ENCODE results near the gene HOXB3.
A peak's percentile ranks its signal among the peaks of the same experiment; 100 is the strongest.

HOXB3 gene

DNA sequence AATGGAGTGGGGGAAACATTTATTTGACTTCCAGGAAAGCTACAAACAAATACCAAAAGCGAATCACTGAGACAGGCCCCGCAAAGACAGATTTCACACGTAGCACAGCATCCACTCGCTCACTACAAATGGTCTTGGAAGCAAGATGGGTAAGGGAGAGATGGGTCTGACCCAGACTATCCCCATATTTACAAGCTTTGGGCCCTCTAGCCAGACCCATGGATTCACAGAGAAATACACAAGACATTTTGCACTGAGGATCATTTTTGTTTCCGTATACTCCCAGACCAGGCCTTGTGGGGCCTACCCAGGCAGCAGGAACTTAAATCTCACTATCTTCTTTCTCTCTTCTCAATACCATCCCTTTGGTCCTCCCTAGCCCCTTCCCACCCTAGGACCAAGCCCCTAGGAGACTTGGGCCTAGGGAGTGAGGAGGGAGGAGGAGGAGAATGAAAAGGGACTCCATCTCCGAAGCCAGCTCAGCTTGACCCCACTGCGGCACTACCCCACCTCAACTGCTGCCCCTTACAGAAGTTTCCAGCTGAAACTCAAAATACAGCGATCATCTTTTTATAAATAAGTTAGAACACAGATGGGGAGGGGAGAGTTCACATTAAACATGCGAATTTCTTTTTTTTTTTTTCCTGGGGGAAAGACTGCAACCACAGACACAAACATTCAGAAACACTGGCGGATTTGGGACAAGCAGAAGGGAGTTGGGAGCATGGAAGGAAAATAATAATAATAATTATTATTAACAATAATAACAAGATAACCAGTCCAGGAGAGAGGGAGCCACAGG is 1.4 kb upstream of the HOXB3 start:
- peak overlapping the region; percentile 33 for H3K4me3 Mint-ChIP-seq
- peaks cover 87% of the 10 kb centered on the region for H3K27me3 Mint-ChIP-seq (ENCODE audit: low read depth)
- peaks cover 44% of the 10 kb centered on the region for H3K4me1 Mint-ChIP-seq (ENCODE audit: low read depth)
- no peaks in the 10 kb centered on the region for H3K9me3 Mint-ChIP-seq
- H3K36me3 Mint-ChIP-seq (ENCODE audit: low read depth), result peaks cover 6% of the 10 kb centered on the region
- H3K27ac Mint-ChIP-seq, result no peak overlapping the region

DNA sequence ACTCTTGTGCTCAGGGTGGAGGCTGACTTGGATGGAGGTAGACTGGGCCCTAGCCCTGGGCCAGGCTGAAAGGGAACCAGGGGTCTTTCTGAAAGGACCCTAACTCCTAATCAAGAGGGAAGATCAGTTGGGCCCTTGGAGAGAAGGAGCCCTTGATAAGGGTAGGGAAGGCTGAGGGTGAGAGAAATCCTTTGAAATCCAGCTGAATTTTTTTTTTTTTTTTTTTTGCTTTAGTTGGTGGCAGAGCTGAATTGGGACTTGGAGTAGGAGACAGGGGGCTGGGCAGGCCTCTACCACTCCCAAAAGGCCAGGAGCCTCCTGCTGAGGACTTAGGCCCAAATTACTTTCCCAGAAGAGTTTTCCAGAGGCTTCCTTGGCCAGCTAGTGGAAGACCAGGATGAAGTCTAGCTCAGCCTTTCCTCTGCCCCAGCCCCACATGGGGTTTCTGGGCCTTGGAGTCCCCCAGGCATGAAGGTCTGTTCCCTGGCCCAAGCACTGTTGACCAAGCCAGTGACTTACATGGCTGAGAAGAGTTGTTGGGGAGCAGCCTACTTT is 643 bp upstream of the HOXB3 start:
- peaks cover 87% of the 10 kb centered on the region for H3K27me3 Mint-ChIP-seq (ENCODE audit: low read depth)
- no peak overlapping the region for H3K4me3 Mint-ChIP-seq
- H3K27ac Mint-ChIP-seq, result no peak overlapping the region

DNA sequence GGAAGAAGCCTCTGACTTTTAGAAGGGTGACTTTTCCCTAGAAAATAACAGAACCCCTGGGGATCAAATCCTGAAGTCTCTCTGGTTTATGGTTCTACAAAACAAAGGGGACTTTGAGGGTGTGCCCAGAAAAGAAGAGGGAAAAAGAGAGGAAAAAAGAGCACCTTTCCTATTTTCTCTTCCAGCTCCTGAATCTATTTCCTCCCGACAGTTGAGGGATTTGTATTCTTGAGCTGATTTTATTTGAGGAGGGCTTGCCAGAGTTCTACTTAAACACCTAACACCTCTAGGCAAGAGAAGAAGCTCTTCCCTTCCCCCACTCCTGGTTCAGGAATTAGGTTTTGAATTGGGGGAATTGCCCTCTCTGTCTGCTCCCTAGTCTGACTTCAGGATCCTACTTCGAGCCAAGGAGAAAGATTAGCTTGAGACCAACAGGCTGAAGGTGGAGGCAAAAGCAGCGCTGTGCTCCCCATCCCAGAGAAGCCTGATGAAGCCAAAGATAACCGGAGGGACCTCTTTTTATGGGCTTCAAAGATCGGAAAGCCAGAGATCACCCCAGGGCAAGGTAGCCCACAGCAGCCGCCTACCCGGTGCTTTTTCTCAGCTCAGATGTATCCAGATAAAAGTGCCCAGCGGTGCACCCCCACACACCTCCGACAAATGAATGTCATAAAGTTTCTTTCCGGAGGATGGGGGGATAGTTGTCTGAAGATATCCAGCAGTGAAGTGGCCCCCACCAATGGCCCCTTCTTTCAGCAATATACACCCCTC is 796 bp downstream of the HOXB3 start:
- no peak overlapping the region for H3K4me3 Mint-ChIP-seq
- no peaks in the 10 kb centered on the region for H3K9me3 Mint-ChIP-seq
- H3K4me1 Mint-ChIP-seq (ENCODE audit: low read depth), result peaks cover 56% of the 10 kb centered on the region
- H3K27me3 Mint-ChIP-seq (ENCODE audit: low read depth), result peaks cover 84% of the 10 kb centered on the region
- H3K36me3 Mint-ChIP-seq (ENCODE audit: low read depth), result peaks cover 6% of the 10 kb centered on the region
- no peak overlapping the region for H3K27ac Mint-ChIP-seq

More for the DNA sequence above, 643 bp upstream of the HOXB3 start:
- Mint-ChIP-seq H3K4me1 (ENCODE audit: low read depth) (peaks cover 48% of the 10 kb centered on the region), H3K36me3 (ENCODE audit: low read depth) (peaks cover 6% of the 10 kb centered on the region), H3K9me3 (no peaks in the 10 kb centered on the region)

DNA sequence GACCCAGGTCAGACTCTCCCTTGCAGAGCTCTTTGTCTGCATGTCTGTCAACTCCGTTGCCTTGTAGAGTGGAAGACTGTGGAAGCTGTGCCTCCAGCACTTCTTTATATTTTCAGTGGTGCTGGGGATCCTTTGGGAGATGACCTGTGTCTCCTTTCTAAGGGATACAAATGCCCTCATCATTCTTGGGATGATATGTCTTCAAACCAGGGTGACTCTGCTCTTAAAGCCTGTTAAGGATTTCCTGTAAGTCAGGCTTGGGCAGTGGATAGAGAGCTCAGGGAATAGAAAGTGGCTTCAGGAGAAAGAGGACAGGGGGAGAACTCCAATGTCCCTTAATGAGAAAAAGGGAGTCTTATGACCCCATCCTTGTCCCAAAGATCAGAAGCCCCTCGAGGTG is 1.5 kb downstream of the HOXB3 start:
- Mint-ChIP-seq H3K27ac (peak overlapping the region; percentile 11), H3K4me1 (ENCODE audit: low read depth) (peaks cover 51% of the 10 kb centered on the region), H3K36me3 (ENCODE audit: low read depth) (peaks cover 6% of the 10 kb centered on the region), H3K9me3 (no peaks in the 10 kb centered on the region), H3K27me3 (ENCODE audit: low read depth) (peaks cover 83% of the 10 kb centered on the region), H3K4me3 (no peak overlapping the region)

DNA sequence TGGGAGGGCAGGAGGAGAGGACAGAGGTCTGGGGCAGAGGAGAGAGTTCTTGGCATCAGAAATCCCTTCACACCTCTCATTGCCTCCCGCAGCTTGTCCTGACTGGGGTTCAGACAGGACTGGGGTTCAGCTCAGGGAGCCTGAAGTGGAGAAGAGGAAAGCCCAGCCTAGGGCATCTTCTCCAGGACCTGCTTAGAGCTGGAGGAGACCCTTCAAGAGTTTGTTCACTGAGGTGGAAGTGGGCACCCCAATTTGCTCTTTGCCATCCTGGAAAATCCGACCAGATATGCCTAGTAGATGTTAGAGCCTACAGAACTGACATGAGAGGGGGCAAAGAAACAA is 2.0 kb downstream of the HOXB3 start:
- Mint-ChIP-seq H3K27ac (peak overlapping the region; percentile 21), H3K4me3 (no peak overlapping the region), H3K27me3 (ENCODE audit: low read depth) (peaks cover 82% of the 10 kb centered on the region), H3K9me3 (no peaks in the 10 kb centered on the region), H3K4me1 (ENCODE audit: low read depth) (peaks cover 49% of the 10 kb centered on the region), H3K36me3 (ENCODE audit: low read depth) (peaks cover 7% of the 10 kb centered on the region)

DNA sequence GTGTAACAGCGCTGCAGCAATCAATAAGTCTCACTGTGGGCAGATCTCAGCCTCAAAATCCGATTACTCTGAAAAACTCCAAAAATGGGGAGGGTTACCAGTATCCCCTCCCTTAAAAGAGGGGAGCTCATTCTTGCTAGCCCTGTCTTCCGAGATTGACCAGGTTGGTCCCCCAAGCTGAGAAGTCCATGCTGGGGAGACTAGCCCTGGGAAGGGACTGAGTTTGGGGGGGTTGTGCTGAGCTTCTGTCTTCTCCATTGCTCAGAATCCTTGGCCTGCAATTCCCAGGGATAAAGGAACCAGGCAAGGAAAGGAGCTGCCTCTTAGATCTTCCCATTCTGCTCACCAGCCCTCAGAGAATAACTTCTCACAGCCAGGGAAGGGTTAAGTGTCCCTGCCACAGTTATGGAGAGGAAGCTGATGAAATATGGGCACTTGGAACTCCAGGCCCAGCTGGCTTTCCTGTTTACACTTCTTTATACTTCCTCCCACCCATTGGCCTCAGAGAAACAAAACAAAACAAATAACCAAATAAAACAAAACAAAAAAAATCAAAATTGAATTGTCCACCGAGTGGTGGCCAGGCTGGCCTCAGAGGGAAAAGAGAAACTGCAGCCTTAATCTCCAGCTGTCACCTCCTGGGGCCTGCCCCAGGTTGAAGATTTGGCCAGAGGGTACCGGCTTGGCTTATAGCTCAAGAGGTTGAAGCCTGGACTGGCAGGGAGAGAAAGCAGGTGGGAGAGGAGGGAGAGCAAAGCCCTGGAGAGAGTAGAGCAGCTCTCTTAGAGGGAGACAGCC is 2.6 kb downstream of the HOXB3 start:
- peak overlapping the region; percentile 29 for H3K4me3 Mint-ChIP-seq
- H3K9me3 Mint-ChIP-seq, result no peaks in the 10 kb centered on the region
- H3K4me1 Mint-ChIP-seq (ENCODE audit: low read depth), result peaks cover 49% of the 10 kb centered on the region
- H3K27ac Mint-ChIP-seq, result peak overlapping the region; percentile 21
- peaks cover 82% of the 10 kb centered on the region for H3K27me3 Mint-ChIP-seq (ENCODE audit: low read depth)
- H3K36me3 Mint-ChIP-seq (ENCODE audit: low read depth), result peaks cover 7% of the 10 kb centered on the region

DNA sequence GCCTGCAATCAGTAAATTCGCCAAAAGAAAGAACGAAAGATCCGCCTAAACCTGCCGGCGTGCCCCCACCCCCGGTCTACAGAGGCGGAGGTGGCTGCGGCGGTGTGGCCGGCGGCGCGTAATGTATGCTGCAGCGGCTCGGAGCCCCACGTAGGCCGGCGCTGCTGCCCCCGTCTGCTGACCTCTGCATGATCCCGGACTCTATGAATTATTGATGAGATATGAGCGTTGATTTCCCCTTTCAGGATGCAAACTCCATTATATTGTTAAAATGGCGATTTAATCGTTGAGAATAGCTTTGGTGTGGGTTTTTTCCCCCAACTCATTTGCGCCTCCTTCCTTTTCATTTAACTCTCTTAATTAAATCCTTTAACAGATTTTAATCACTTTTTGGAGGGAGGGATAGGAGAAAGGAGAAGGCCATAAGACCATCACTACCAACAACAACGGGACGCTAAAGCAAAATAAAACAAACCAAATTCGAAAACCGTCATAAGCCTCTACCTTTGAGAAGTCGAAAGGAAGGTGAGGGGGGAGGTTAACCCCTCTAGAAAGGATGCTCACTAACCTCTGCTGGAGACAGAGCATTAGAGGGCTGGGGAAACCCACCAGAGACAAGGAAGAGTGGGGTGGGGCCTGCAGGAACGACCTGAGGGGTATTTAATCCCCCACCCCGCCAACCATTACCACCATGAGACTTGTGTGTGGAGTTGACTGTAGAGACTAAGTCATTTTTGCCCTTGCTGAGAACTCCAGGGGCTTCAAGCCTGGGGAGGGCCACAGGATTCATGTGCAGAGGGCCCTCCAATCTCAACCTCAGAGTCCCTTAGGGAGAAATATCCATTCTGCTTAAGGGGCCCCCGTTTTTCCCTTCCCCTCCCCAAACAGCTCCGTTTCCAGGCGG is 3.4 kb downstream of the HOXB3 start:
- Mint-ChIP-seq H3K27me3 (ENCODE audit: low read depth) (peaks cover 82% of the 10 kb centered on the region), H3K9me3 (no peaks in the 10 kb centered on the region), H3K4me1 (ENCODE audit: low read depth) (peaks cover 53% of the 10 kb centered on the region), H3K4me3 (peak overlapping the region; percentile 93), H3K36me3 (ENCODE audit: low read depth) (peaks cover 7% of the 10 kb centered on the region), H3K27ac (peak overlapping the region; percentile 12)

DNA sequence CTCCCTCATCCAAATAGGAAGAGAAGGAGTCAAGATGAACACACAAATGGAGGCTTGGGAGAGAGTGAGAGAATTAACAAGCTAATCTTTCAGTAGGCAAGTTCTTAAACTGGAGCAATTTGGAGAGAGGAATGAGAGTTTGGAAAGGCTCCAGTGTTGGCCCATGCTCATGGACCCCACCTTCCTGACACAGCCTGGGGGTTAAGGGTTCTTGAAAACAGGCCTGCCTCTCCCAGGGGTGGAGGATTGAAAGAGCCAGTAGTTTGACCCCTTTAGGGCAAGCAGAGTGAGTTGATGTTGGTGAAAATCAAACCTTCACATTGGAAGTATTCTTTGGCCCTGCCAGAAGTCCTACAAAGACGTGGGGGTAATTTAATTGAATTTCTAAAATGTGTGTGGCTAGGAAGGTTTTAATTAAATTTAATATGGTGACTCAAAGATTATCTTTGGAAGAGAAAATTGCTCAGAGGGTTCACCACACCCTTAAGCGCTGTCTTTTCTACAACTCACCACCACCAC is 5.8 kb downstream of the HOXB3 start:
- H3K9me3 Mint-ChIP-seq, result no peaks in the 10 kb centered on the region
- no peak overlapping the region for H3K27ac Mint-ChIP-seq
- H3K27me3 Mint-ChIP-seq (ENCODE audit: low read depth), result peaks cover 83% of the 10 kb centered on the region
- peaks cover 7% of the 10 kb centered on the region for H3K36me3 Mint-ChIP-seq (ENCODE audit: low read depth)
- H3K4me1 Mint-ChIP-seq (ENCODE audit: low read depth), result peaks cover 63% of the 10 kb centered on the region
- peak overlapping the region; percentile 93 for H3K4me3 Mint-ChIP-seq

DNA sequence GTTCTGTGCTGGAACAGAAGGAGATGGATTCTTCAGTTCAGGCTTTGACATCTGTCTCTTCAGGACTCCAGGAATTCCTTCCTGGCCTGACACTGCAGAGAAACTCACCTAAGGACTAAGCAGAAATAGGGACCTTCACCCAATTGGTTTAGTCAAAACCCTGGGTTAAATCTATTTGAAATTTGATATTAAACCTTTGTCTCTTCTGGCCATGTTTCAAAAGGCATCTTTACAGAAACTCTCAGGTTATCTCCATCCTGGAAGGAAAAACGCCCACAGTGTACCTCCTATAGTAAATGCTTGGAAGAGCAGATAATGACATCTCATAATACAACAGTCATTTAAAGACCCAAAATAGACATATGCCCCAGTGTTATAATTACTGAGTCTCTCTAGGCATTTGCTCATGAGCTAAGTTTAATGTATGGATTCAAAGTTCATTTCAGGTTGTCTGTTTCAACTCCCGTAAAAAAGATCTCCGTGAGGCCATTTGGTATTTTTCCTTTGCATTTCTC is 6.3 kb downstream of the HOXB3 start:
- H3K27ac Mint-ChIP-seq, result no peak overlapping the region
- no peaks in the 10 kb centered on the region for H3K9me3 Mint-ChIP-seq
- H3K36me3 Mint-ChIP-seq (ENCODE audit: low read depth), result peaks cover 8% of the 10 kb centered on the region
- H3K4me1 Mint-ChIP-seq (ENCODE audit: low read depth), result peaks cover 66% of the 10 kb centered on the region
- H3K27me3 Mint-ChIP-seq (ENCODE audit: low read depth), result peaks cover 83% of the 10 kb centered on the region
- H3K4me3 Mint-ChIP-seq, result peak overlapping the region; percentile 93

DNA sequence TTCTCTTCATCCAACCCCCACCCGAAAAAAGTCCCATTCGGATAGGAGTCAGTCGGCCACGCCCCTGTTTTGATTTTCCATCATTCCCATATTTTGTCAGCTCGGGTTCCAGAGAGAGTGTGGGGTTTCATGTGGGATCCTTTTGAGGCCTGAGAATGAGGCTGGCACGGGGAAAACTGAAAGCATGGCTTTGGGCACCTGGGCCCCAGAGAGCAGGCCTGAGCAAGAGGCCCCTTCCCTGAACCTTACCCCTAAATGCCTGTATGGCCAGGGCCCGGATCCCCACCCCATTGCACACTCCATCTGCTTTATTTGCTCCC is 7.3 kb downstream of the HOXB3 start:
- Mint-ChIP-seq H3K9me3 (no peaks in the 10 kb centered on the region), H3K4me1 (ENCODE audit: low read depth) (peaks cover 64% of the 10 kb centered on the region), H3K27me3 (ENCODE audit: low read depth) (peaks cover 77% of the 10 kb centered on the region), H3K27ac (no peak overlapping the region), H3K36me3 (ENCODE audit: low read depth) (peaks cover 8% of the 10 kb centered on the region), H3K4me3 (peak overlapping the region; percentile 70)

DNA sequence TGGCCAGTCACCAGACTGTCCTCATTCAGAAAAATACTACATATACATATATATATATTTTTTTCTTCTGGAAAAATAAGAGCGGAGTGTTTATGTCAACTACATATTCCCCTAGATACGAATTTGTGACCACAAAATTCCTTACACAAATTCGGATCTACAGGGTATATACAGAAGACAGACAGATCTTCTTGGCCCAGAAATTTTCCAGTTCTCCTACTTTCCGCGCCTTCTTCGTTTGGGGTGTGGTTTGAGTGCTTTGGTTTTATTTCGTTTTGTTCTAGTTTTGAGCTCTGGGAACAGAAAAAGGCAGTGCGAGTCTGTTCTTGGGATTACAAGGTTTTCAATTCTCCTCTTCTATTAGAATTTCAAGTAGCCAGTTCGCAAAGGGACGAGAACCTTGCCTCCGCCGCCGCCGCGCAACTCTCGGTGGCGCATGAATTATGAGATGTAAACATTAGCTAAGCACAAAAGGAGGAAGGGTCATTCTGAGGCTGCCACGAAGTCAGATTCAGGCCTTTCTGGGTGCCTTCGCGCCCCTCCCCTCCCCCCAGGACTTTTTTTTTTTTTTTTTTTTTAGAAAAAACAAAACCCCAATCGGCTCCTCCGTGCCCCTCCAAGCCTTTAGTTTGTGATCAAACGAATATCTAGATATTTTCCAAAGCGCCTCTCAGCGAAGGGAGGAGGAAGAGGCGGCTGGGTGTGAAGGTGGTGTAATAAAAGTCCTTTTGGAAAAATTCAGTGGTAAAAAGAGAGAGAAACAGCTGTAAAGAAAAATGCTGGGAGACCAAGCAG is 10.1 kb downstream of the HOXB3 start:
- peak overlapping the region; percentile 94 for H3K4me3 Mint-ChIP-seq
- H3K9me3 Mint-ChIP-seq, result no peaks in the 10 kb centered on the region
- peaks cover 54% of the 10 kb centered on the region for H3K27me3 Mint-ChIP-seq (ENCODE audit: low read depth)
- H3K4me1 Mint-ChIP-seq (ENCODE audit: low read depth), result peaks cover 53% of the 10 kb centered on the region
- H3K27ac Mint-ChIP-seq, result peak overlapping the region; percentile 54
- peaks cover 15% of the 10 kb centered on the region for H3K36me3 Mint-ChIP-seq (ENCODE audit: low read depth)

DNA sequence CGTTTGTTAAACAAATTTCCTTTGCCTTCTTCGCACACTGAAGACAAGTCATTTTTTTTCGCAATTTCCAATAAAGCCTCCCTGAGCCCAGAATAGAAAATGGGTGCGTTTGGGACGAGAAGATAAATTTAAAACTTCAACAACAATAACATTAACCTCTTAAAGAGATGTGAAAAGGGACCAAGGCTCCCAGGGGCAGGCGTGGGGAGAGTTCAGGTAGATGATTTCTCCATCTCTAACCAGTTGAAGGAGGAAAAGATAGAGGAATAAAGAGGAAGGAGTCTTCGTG is 10.6 kb downstream of the HOXB3 start:
- H3K4me1 Mint-ChIP-seq (ENCODE audit: low read depth), result peaks cover 53% of the 10 kb centered on the region
- no peak overlapping the region for H3K27ac Mint-ChIP-seq
- H3K4me3 Mint-ChIP-seq, result peak overlapping the region; percentile 94
- peaks cover 53% of the 10 kb centered on the region for H3K27me3 Mint-ChIP-seq (ENCODE audit: low read depth)
- H3K9me3 Mint-ChIP-seq, result no peaks in the 10 kb centered on the region
- peaks cover 15% of the 10 kb centered on the region for H3K36me3 Mint-ChIP-seq (ENCODE audit: low read depth)
